GM20000 (cell line): ENCODE results near the gene TAOK1.

ENCODE experiments used
- DNase-seq: peaks from one replicate; pipeline ENCODE4 v3.0.0; 2012; ENCODE audit warnings: low spot score
- CTCF ChIP-seq: IDR thresholded peaks from 2 replicates; pipeline ENCODE4 v1.5.1; 2012; ENCODE audit warnings: mild to moderate bottlenecking, control low read depth; ENCODE audit errors: extremely low read depth, missing control alignments

Gene TAOK1

GRCh38 chr17:29588017-29588561 lies 197.9 kb downstream of the TAOK1 start:
- no peak for DNase-seq
- no peak for TF ChIP-seq CTCF

DNA sequence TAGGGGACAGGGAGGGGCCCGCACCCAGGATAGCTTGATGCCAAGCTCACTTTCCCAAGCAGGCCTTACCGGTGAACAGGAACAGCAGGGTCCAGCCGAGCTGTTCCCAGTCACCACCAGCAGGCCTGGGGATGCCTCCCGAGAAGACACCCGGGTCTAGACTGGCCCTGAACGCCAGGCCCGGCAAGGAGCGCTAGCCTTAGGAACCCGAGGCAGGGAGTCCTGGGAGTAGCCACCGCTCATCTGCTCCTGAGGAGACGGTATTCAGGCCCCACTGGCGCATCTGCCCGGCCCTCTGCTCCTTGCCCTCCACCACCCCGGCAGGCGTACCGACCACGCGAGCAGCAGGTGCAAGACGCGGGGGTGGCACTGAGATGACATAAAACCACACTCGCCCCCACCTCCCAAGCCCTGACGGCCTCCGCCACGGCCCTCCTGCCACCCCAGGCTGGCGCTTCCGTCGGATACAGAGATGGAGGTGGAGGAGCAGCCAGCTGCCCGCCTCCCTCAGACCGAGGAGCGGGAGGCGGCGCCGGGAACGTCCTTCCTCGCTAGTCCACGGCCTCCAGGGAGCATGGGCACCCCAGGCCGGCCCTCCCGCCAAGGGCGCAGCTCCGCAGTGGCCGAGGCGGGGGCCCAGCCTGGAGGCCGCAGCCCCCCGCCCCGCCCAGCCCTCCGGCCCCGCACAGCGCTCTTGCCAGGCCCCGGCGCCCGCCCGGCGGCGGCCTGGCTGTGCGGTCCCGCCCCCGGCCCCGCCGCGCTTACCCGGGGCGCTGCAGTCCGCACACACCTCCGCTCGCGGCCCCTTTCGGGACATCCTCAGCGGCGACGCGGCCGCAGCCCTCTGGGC lies 198.6 kb downstream of the TAOK1 start:
- DNase-seq = no peak
- no peak for TF ChIP-seq CTCF

GRCh38 chr17:29589524-29590410 lies 199.6 kb downstream of the TAOK1 start, which contains the start of gene GIT1:
Gene GIT1, minus strand, starts transcription at chr17:29589648. Its CDS starts 270 bp downstream, at chr17:29589378.
- no peak for TF ChIP-seq CTCF
- DNase-seq = peak; percentile 99

- no peak for DNase-seq
- TF ChIP-seq CTCF = no peak
Observed at GRCh38 chr17:29590411-29591145, 200.4 kb downstream of the TAOK1 start.

DNA sequence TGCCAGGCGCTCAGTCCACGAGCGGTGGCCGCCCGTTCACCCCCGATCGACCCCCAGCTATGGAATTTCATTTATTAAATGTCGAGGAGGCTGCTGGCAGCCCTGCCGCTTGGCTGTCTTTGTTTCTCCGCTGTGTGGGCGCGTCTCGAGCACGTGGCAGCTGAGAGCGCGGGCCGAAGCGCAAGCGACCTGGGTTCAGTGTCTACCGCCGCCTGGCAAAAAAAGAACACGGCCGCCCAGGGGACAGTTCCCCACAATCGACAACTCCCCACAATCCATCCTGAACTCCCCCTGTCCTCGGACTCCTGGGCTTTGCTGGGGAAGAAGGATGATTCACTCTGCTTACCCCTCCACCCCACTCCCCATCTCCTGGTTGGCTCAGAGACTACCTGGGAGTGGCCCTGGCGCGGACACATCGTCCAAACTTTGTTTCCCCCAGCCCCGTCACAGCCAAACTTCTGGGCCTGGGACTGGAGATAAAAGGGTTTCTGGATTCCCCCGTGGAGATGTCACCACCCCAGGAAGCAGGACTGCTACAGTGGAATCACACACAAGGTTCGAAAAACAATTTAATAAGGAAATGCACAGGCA lies 201.1 kb downstream of the TAOK1 start:
- peak; percentile 63 for DNase-seq
- no peak for TF ChIP-seq CTCF

DNA sequence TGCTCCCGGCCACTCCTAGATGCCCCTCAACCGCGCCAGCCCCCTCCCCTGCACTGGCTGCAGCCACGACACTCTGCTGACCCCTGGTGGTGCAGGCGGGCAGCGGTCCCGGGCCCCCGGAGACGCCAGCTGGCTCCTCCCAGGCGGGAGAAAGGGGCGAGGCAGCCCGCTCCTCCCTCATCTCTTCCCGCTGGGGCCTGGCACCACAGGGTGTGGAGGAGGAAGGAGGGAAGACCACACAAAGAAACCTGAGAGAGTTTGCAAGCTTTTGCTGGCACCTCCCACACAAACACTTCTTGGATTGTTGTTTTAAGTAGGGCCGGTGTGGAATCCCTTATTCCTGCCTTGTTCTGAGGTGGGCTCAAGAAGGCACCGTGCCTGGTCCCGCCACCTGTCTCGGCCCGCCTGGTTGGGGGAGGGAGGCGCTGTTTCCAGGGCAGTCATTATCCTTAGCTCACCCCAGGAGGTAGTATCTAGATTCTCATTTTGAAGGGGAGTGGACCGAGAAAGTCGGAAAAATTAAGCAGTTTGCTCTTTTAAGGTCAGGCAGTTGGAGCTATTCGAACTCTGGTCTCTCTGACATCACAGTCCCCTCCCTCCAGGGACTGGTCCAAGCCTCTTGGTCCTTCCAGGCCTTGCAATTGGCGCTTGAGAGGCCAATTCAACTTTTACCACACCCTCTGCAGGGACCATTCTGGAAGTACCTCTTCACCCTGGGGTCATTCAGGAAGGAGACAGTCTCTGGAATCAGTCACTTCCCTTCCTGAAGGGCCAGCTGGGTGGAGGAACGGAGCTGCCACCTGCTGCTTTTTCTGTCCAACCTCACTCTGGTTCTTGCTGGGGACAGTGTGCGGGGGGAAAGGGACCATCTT lies 201.8 kb downstream of the TAOK1 start:
- TF ChIP-seq CTCF = peak; percentile 88
- DNase-seq = peak; percentile 94
